ENCODE measurements around the gene TRRAP.

- TF ChIP-seq MXI1 (conservative IDR thresholded peaks at IDR 0.05; ENCODE audit: poor library complexity, severe bottlenecking), result no peak
- no peak for TF ChIP-seq CTCF (IDR thresholded peaks at IDR 0.05; ENCODE audit: poor library complexity, severe bottlenecking)
- no peak for TF ChIP-seq SMC3 (conservative IDR thresholded peaks at IDR 0.05; ENCODE audit: poor library complexity)
- TF ChIP-seq POLR2AphosphoS5 (IDR thresholded peaks at IDR 0.05), result no peak
Measured at GRCh38 chr7:98944386-98944785, 66.1 kb downstream of the TRRAP start.

Measured in neural cell (in vitro differentiated cells).